Breast epithelium (tissue), 3 donors: ENCODE measurements around the gene FSIP1.

Source experiments
- POLR2A ChIP-seq: fragments of 450-650 bp; IDR thresholded peaks from one replicate; pipeline ENCODE4 v1.6.1; 2016; ENCODE audit warnings: antibody characterized with exemption, mild to moderate bottlenecking, moderate library complexity
- POLR2AphosphoS5 ChIP-seq, 3 donors: sonication (generic); formaldehyde crosslinking; IDR thresholded peaks; one replicate each; pipeline ENCODE4 v1.6.1; 2017; ENCODE audit warnings: antibody characterized with exemption in 3 of 3
- TF ChIP-seq, protein P1 (sequence below), 3 donors: fragments of 450-650 bp; IDR thresholded peaks; one replicate each; pipeline ENCODE4 v1.5.1; 2016 to 2017; ENCODE audit warnings: antibody characterized with exemption in 3 of 3, mild to moderate bottlenecking in 3 of 3, moderate library complexity in 3 of 3

DNA sequence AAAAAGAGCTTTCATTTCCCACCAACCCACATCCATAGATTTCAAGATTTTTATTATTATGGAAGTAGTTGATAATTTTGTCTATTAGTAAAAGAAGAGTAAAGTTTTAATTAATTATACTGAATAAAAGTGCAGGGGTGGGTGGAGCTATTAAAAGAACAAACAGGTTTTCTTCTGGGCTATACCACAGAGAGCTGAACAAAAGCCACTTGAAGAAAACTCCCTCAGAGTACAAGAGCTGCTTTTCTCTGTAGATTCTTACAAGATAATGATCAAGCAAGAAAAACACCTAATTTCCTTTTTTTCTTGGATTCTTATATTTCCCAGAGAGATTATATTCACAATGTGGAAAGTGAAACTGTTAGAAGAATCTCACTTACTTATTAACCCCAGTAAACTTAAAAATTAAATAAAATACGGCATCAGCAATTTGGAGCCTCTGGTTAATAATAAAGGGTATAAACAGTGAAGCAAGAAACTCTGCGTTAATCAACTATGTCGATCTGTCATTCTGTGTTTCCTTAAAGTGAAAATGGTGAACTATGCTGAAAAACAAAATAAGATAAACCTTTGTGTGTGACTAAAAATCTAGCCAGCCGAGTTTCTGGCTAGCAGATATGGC lies 116.9 kb downstream of the FSIP1 start:
- TF ChIP-seq POLR2A (no peak), POLR2AphosphoS5 (IDR thresholded peaks at IDR 0.05) (no peak)
- TF ChIP-seq, protein P1, sequence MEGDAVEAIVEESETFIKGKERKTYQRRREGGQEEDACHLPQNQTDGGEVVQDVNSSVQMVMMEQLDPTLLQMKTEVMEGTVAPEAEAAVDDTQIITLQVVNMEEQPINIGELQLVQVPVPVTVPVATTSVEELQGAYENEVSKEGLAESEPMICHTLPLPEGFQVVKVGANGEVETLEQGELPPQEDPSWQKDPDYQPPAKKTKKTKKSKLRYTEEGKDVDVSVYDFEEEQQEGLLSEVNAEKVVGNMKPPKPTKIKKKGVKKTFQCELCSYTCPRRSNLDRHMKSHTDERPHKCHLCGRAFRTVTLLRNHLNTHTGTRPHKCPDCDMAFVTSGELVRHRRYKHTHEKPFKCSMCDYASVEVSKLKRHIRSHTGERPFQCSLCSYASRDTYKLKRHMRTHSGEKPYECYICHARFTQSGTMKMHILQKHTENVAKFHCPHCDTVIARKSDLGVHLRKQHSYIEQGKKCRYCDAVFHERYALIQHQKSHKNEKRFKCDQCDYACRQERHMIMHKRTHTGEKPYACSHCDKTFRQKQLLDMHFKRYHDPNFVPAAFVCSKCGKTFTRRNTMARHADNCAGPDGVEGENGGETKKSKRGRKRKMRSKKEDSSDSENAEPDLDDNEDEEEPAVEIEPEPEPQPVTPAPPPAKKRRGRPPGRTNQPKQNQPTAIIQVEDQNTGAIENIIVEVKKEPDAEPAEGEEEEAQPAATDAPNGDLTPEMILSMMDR (IDR thresholded peaks at IDR 0.05) = no peak
